ENCODE measurements around the gene MAP7D1. TPM values are rescaled to one million over a fixed set of nuclear protein-coding genes. Genes with fewer than 3 reads are reported as not detected.
"Not testable (repeated sequence)": the region's sequence is repeated elsewhere in the genome, so short reads cannot be mapped to it uniquely, and the experiment has no call there.

MAP7D1 gene
- total RNA-seq, 1 experiment from 2014 or later = 218 TPM

- H3K9me3 ChIP-seq (replicated peaks) = no peaks in the 10 kb centered on the region
- no peak overlapping the region for H3K4me3 ChIP-seq
- H3K4me1 ChIP-seq (replicated peaks) = no peaks in the 10 kb centered on the region
- DNase-seq (ENCODE audit: low read depth in 1 of 2, low spot score in 2 of 2) = no peak
- H3K36me3 ChIP-seq = no peaks in the 10 kb centered on the region
- H3K27ac ChIP-seq = no peak overlapping the region
- H3K27me3 ChIP-seq (replicated peaks) = no peaks in the 10 kb centered on the region
Measured at GRCh38 chr1:36199934-36200741, 44.2 kb downstream of the MAP7D1 start.

- Histone ChIP-seq H3K4me3 (no peak overlapping the region), H3K36me3 (no peaks in the 10 kb centered on the region), H3K4me1 (replicated peaks) (no peaks in the 10 kb centered on the region), H3K9me3 (replicated peaks) (no peaks in the 10 kb centered on the region), H3K27ac (no peak overlapping the region), H3K27me3 (replicated peaks) (no peaks in the 10 kb centered on the region)
- DNase-seq (ENCODE audit: low read depth in 1 of 2, low spot score in 2 of 2) = no peak
Measured at GRCh38 chr1:36203027-36203553, 47.1 kb downstream of the MAP7D1 start.

GRCh38 chr1:36203554-36204346, 47.8 kb downstream of the MAP7D1 start:
- Histone ChIP-seq H3K4me1 (replicated peaks) (no peaks in the 10 kb centered on the region), H3K27ac (no peak overlapping the region), H3K4me3 (no peak overlapping the region), H3K9me3 (replicated peaks) (no peaks in the 10 kb centered on the region), H3K27me3 (replicated peaks) (no peaks in the 10 kb centered on the region), H3K36me3 (no peaks in the 10 kb centered on the region)
- DNase-seq (ENCODE audit: low read depth in 1 of 2, low spot score in 2 of 2) = no peak

GRCh38 chr1:36204347-36204909, 48.5 kb downstream of the MAP7D1 start:
- Histone ChIP-seq H3K36me3 (no peaks in the 10 kb centered on the region), H3K27ac (no peak overlapping the region), H3K4me3 (no peak overlapping the region), H3K4me1 (replicated peaks) (no peaks in the 10 kb centered on the region), H3K27me3 (replicated peaks) (no peaks in the 10 kb centered on the region), H3K9me3 (replicated peaks) (no peaks in the 10 kb centered on the region)
- DNase-seq (ENCODE audit: low read depth in 1 of 2, low spot score in 2 of 2) = no peak

- Histone ChIP-seq H3K36me3 (no peaks in the 10 kb centered on the region), H3K4me3 (no peak overlapping the region), H3K9me3 (replicated peaks) (no peaks in the 10 kb centered on the region), H3K27me3 (replicated peaks) (no peaks in the 10 kb centered on the region), H3K27ac (no peak overlapping the region), H3K4me1 (replicated peaks) (no peaks in the 10 kb centered on the region)
- no peak for DNase-seq (ENCODE audit: low read depth in 1 of 2, low spot score in 2 of 2)
Measured at GRCh38 chr1:36206323-36206858, 50.4 kb downstream of the MAP7D1 start.

- Histone ChIP-seq H3K27ac (no peak overlapping the region), H3K4me3 (no peak overlapping the region), H3K9me3 (replicated peaks) (no peaks in the 10 kb centered on the region), H3K27me3 (replicated peaks) (no peaks in the 10 kb centered on the region), H3K36me3 (no peaks in the 10 kb centered on the region), H3K4me1 (replicated peaks) (no peaks in the 10 kb centered on the region)
- DNase-seq (ENCODE audit: low read depth in 1 of 2, low spot score in 2 of 2) = no peak
Measured at GRCh38 chr1:36207339-36207738, 51.4 kb downstream of the MAP7D1 start.

GRCh38 chr1:36208978-36209703, 53.2 kb downstream of the MAP7D1 start:
- H3K4me1 ChIP-seq (replicated peaks) = no peaks in the 10 kb centered on the region
- H3K36me3 ChIP-seq = no peaks in the 10 kb centered on the region
- H3K9me3 ChIP-seq (replicated peaks) = no peaks in the 10 kb centered on the region
- no peaks in the 10 kb centered on the region for H3K27me3 ChIP-seq (replicated peaks)
- H3K27ac ChIP-seq = no peak overlapping the region
- no peak for DNase-seq (ENCODE audit: low read depth in 1 of 2, low spot score in 2 of 2)
- H3K4me3 ChIP-seq = no peak overlapping the region

- H3K27me3 ChIP-seq (replicated peaks) = no peaks in the 10 kb centered on the region
- no peak for DNase-seq (ENCODE audit: low read depth in 1 of 2, low spot score in 2 of 2)
- H3K9me3 ChIP-seq (replicated peaks) = no peaks in the 10 kb centered on the region
- no peaks in the 10 kb centered on the region for H3K36me3 ChIP-seq
- H3K4me3 ChIP-seq = no peak overlapping the region
- H3K4me1 ChIP-seq (replicated peaks) = no peaks in the 10 kb centered on the region
- no peak overlapping the region for H3K27ac ChIP-seq
Measured at GRCh38 chr1:36211307-36211706, 55.3 kb downstream of the MAP7D1 start.

GRCh38 chr1:36211841-36212240, 55.9 kb downstream of the MAP7D1 start:
- no peak for DNase-seq (ENCODE audit: low read depth in 1 of 2, low spot score in 2 of 2)
- Histone ChIP-seq H3K9me3 (replicated peaks) (no peaks in the 10 kb centered on the region), H3K27me3 (replicated peaks) (no peaks in the 10 kb centered on the region), H3K4me3 (no peak overlapping the region), H3K4me1 (replicated peaks) (no peaks in the 10 kb centered on the region), H3K27ac (no peak overlapping the region), H3K36me3 (no peaks in the 10 kb centered on the region)

- no peaks in the 10 kb centered on the region for H3K27me3 ChIP-seq (replicated peaks)
- no peaks in the 10 kb centered on the region for H3K36me3 ChIP-seq
- no peak for DNase-seq (ENCODE audit: low read depth in 1 of 2, low spot score in 2 of 2)
- H3K27ac ChIP-seq = no peak overlapping the region
- H3K4me3 ChIP-seq = no peak overlapping the region
- no peaks in the 10 kb centered on the region for H3K4me1 ChIP-seq (replicated peaks)
- no peaks in the 10 kb centered on the region for H3K9me3 ChIP-seq (replicated peaks)
Measured at GRCh38 chr1:36212782-36213181, 56.8 kb downstream of the MAP7D1 start.

- DNase-seq (ENCODE audit: low read depth in 1 of 2, low spot score in 2 of 2) = no peak
- Histone ChIP-seq H3K27me3 (replicated peaks) (no peaks in the 10 kb centered on the region), H3K9me3 (replicated peaks) (no peaks in the 10 kb centered on the region), H3K4me3 (no peak overlapping the region), H3K4me1 (replicated peaks) (no peaks in the 10 kb centered on the region), H3K27ac (no peak overlapping the region), H3K36me3 (no peaks in the 10 kb centered on the region)
Measured at GRCh38 chr1:36217670-36218069, 61.7 kb downstream of the MAP7D1 start.

- not testable (repeated sequence) for H3K27me3 ChIP-seq (replicated peaks); DNase-seq (ENCODE audit: low read depth in 1 of 2, low spot score in 2 of 2); H3K4me3 ChIP-seq; H3K27ac ChIP-seq; H3K9me3 ChIP-seq (replicated peaks); H3K4me1 ChIP-seq (replicated peaks)
- peaks cover 20% of the 10 kb centered on the region for H3K36me3 ChIP-seq
Measured at GRCh38 chr1:36221901-36222300, 65.9 kb downstream of the MAP7D1 start.

All from SJSA1 (cell line).